Measurements from ENCODE around the gene EPYC. TPM values are rescaled to one million over a fixed set of nuclear protein-coding genes. Genes with fewer than 3 reads are reported as not detected.

The EPYC gene
- total RNA-seq, 3 donors from 2014 or later: not detected

GRCh38 chr12:90920222-90920621 is 84.5 kb downstream of the EPYC start:
- Histone ChIP-seq H3K4me3 (no peak overlapping the region), H3K9me3 (no peaks in the 10 kb centered on the region), H3K27me3 (no peaks in the 10 kb centered on the region), H3K27ac (no peak overlapping the region), H3K4me1 (no peaks in the 10 kb centered on the region), H3K36me3 (no peaks in the 10 kb centered on the region)
- DNase-seq (ENCODE audit: low spot score in 2 of 2): no peak
- TF ChIP-seq POLR2A (IDR thresholded peaks at IDR 0.05): no peak
- no peak for TF ChIP-seq POLR2AphosphoS5 (IDR thresholded peaks at IDR 0.05)
- TF ChIP-seq, protein P1, sequence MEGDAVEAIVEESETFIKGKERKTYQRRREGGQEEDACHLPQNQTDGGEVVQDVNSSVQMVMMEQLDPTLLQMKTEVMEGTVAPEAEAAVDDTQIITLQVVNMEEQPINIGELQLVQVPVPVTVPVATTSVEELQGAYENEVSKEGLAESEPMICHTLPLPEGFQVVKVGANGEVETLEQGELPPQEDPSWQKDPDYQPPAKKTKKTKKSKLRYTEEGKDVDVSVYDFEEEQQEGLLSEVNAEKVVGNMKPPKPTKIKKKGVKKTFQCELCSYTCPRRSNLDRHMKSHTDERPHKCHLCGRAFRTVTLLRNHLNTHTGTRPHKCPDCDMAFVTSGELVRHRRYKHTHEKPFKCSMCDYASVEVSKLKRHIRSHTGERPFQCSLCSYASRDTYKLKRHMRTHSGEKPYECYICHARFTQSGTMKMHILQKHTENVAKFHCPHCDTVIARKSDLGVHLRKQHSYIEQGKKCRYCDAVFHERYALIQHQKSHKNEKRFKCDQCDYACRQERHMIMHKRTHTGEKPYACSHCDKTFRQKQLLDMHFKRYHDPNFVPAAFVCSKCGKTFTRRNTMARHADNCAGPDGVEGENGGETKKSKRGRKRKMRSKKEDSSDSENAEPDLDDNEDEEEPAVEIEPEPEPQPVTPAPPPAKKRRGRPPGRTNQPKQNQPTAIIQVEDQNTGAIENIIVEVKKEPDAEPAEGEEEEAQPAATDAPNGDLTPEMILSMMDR (IDR thresholded peaks at IDR 0.05): no peak
- intact Hi-C loops (cut with DNase I; ENCODE audit: low total_unique reads): no loop called here

DNA sequence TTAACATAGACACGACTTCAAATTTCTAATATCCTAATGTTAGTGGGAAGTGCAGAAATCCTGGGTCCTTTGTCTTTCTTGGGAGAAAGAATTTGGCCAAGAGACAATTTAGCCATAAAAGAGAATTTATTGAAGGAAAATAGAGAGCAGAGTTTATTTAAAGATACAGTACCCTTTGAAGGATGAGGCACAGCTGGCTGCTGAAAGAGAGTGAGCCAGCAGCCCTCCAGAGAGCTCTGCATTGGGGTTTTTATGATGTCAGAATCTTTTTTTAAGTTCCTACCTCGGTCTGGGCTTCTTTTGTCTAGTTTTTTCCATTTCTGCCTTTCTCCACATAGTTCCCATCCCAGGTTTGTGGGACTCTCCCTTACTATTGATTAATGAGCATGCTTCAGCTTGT is 87.3 kb downstream of the EPYC start:
- TF ChIP-seq POLR2A (IDR thresholded peaks at IDR 0.05) (no peak), POLR2AphosphoS5 (IDR thresholded peaks at IDR 0.05) (no peak)
- TF ChIP-seq, protein P1 (IDR thresholded peaks at IDR 0.05): no peak

DNA sequence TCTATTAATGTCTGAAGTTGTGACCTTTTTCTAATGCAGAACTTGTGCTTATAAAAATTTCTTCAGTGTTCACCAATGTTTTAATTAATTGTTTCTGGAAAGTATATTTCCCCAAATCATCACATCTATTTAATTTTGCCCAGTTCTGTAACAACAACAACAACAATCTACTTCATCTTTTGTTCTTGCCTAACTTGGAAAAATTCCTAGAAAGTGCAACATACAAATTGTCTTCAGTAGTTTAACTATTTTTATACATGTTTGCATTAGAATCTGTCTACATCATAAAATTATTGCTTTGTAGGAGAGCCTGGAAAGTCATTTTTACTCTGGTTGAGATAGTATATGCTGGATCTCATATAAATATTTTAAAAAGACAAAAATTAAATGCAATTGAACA is 88.3 kb downstream of the EPYC start:
- no peak overlapping the region for H3K4me3 ChIP-seq
- no peak for DNase-seq (ENCODE audit: low spot score in 2 of 2)
- intact Hi-C loops (cut with DNase I; ENCODE audit: low total_unique reads): no loop called here
- H3K27me3 ChIP-seq: no peaks in the 10 kb centered on the region
- no peaks in the 10 kb centered on the region for H3K36me3 ChIP-seq
- no peaks in the 10 kb centered on the region for H3K4me1 ChIP-seq
- TF ChIP-seq POLR2A (IDR thresholded peaks at IDR 0.05): no peak
- no peak for TF ChIP-seq POLR2AphosphoS5 (IDR thresholded peaks at IDR 0.05)
- TF ChIP-seq, protein P1 (IDR thresholded peaks at IDR 0.05): no peak
- peaks cover 0 to 5% of the 10 kb centered on the region in 2 donors for H3K9me3 ChIP-seq
- H3K27ac ChIP-seq: no peak overlapping the region

More for the DNA sequence above, 87.3 kb downstream of the EPYC start:
- Histone ChIP-seq H3K36me3 (no peaks in the 10 kb centered on the region), H3K4me3 (no peak overlapping the region), H3K9me3 (peaks cover 0 to 5% of the 10 kb centered on the region in 2 donors), H3K4me1 (no peaks in the 10 kb centered on the region), H3K27me3 (no peaks in the 10 kb centered on the region), H3K27ac (no peak overlapping the region)
- intact Hi-C loops (cut with DNase I; ENCODE audit: low total_unique reads): no loop called here
- no peak for DNase-seq (ENCODE audit: low spot score in 2 of 2)

DNA sequence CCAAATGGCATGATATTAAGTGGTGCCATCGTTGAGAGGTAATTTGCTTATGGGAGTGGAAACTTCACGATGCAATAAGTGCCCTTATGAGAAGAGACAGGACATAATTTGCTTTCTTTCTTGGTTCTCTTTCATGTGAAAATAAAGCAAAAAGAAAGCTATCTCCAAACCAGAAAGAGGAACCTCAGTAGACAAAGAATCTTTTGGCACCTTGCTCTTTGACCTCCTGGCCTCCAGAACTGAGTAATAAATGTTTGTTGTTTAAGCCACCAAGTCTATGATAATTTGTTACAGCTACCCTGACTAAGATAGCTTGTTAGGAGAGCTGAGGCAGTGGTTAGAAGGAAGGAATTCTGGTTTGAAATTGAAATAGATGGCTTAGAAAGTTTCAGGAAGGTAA is 89.4 kb downstream of the EPYC start:
- H3K9me3 ChIP-seq: peaks cover 0 to 5% of the 10 kb centered on the region in 2 donors
- H3K4me1 ChIP-seq: no peaks in the 10 kb centered on the region
- no peaks in the 10 kb centered on the region for H3K27me3 ChIP-seq
- intact Hi-C loops (cut with DNase I; ENCODE audit: low total_unique reads): no loop called here
- no peak overlapping the region for H3K27ac ChIP-seq
- TF ChIP-seq POLR2A (IDR thresholded peaks at IDR 0.05) (no peak), POLR2AphosphoS5 (IDR thresholded peaks at IDR 0.05) (no peak)
- TF ChIP-seq, protein P1 (IDR thresholded peaks at IDR 0.05): no peak
- H3K36me3 ChIP-seq: no peaks in the 10 kb centered on the region
- H3K4me3 ChIP-seq: no peak overlapping the region
- no peak for DNase-seq (ENCODE audit: low spot score in 2 of 2)

Other genes starting within 250 kb of the EPYC start
- not detected for gene CCER1, start 49.8 kb downstream of the EPYC start, total RNA-seq
- under 1 TPM in 2 of 3 donors, not detected in 1; 0.15 to 0.33 TPM for gene KERA, start 53.1 kb upstream of the EPYC start, total RNA-seq
- 100 to 1,000 TPM; 180 to 449 (median 183) TPM for gene LUM, start 106.5 kb upstream of the EPYC start, total RNA-seq
- gene DCN, start 177.8 kb upstream of the EPYC start, total RNA-seq: 1,000 to 10,000 TPM; 1,081 to 4,374 (median 1,702) TPM

Data from breast epithelium (tissue), 4 donors.